ENCODE results near the gene OCA2.
A peak's percentile ranks its signal among the peaks of the same experiment; 100 is the strongest.
"Not testable (repeated sequence)": the region's sequence is repeated elsewhere in the genome, so short reads cannot be mapped to it uniquely, and the experiment has no call there.

OCA2 gene
- 0 to 0.19 (median 0) reads per million in 3 donors for total RNA-seq

GRCh38 chr15:28098766-28099554 lies at the start of gene OCA2:
Gene OCA2, minus strand, starts transcription at chr15:28099315. Its CDS starts 17,441 bp downstream, at chr15:28081874.
- no peaks in the 10 kb centered on the region for H3K36me3 ChIP-seq (ENCODE audit: control insufficient read depth, insufficient read depth, low read length)
- peaks cover 34% of the 10 kb centered on the region for H3K27me3 ChIP-seq (replicated peaks; ENCODE audit: control insufficient read depth, insufficient read depth, low read length, poor library complexity, severe bottlenecking)
- no peaks in the 10 kb centered on the region for H3K9me3 ChIP-seq (ENCODE audit: control insufficient read depth, low read length)
- peak; percentile 31 to 62 (median 32) for DNase-seq
- no peak within 1 kb of the TSS for H3K4me3 ChIP-seq (ENCODE audit: insufficient read depth, low read depth, low read length, poor library complexity, severe bottlenecking)
- no peak within 1 kb of the TSS for H3K27ac ChIP-seq (ENCODE audit: insufficient read depth, low read length, poor library complexity, severe bottlenecking)
- H3K4me1 ChIP-seq (ENCODE audit: control insufficient read depth, insufficient read depth, low read length, poor library complexity, severe bottlenecking), result peaks cover 42% of the 10 kb centered on the region

DNA sequence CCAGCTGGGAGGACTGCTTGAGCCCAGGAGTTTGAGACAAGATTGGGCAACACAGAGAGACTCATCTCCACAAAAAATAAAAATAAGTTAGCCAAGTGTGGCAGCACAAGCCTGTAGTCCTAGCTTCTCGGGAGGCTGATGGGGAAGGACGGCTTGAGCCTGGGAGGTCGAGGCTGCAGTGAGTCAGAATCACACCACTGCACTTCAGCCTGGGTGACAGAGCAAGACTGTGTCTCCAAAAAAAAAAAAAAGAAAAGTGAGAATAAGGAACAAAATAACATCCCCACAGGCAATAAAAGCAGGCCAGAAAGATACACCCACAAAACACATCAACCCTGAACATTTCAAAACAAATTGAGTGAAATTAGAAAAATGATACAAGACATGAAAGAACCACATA lies 48.7 kb upstream of the OCA2 start:
- Histone ChIP-seq H3K36me3 (ENCODE audit: control insufficient read depth, insufficient read depth, low read length) (peaks cover 16% of the 10 kb centered on the region), H3K4me3 (ENCODE audit: insufficient read depth, low read depth, low read length, poor library complexity, severe bottlenecking) (no peak overlapping the region), H3K9me3 (ENCODE audit: control insufficient read depth, low read length) (no peaks in the 10 kb centered on the region), H3K27me3 (replicated peaks; ENCODE audit: control insufficient read depth, insufficient read depth, low read length, poor library complexity, severe bottlenecking) (no peaks in the 10 kb centered on the region), H3K27ac (ENCODE audit: insufficient read depth, low read length, poor library complexity, severe bottlenecking) (no peak overlapping the region), H3K4me1 (ENCODE audit: control insufficient read depth, insufficient read depth, low read length, poor library complexity, severe bottlenecking) (no peaks in the 10 kb centered on the region)
- DNase-seq, result no peak

DNA sequence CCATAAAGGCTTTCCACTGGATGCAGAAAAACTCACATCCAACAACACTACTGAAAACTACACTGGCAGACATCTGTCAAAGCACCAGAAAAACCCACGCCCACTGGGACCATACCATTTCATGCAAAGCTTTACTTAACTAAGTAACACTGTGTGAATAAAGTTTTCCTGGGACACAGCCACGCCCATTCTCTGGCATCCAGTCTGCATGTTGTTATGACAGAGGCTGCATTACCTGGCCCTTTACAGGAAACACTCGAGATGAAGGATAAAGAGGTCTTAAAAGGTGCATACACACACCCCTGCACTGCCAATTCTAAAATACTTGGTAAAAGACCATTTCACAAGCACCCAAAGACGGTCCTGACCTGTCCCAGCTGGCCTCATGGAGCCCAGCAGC lies 46.3 kb upstream of the OCA2 start:
- DNase-seq; H3K4me3 ChIP-seq (ENCODE audit: insufficient read depth, low read depth, low read length, poor library complexity, severe bottlenecking); H3K27me3 ChIP-seq (replicated peaks; ENCODE audit: control insufficient read depth, insufficient read depth, low read length, poor library complexity, severe bottlenecking); H3K4me1 ChIP-seq (ENCODE audit: control insufficient read depth, insufficient read depth, low read length, poor library complexity, severe bottlenecking); H3K27ac ChIP-seq (ENCODE audit: insufficient read depth, low read length, poor library complexity, severe bottlenecking); H3K9me3 ChIP-seq (ENCODE audit: control insufficient read depth, low read length): not testable (repeated sequence)
- H3K36me3 ChIP-seq (ENCODE audit: control insufficient read depth, insufficient read depth, low read length), result peaks cover 17% of the 10 kb centered on the region

- Histone ChIP-seq H3K9me3 (ENCODE audit: control insufficient read depth, low read length) (no peaks in the 10 kb centered on the region), H3K4me3 (ENCODE audit: insufficient read depth, low read depth, low read length, poor library complexity, severe bottlenecking) (no peak overlapping the region), H3K4me1 (ENCODE audit: control insufficient read depth, insufficient read depth, low read length, poor library complexity, severe bottlenecking) (peaks cover 6% of the 10 kb centered on the region), H3K36me3 (ENCODE audit: control insufficient read depth, insufficient read depth, low read length) (peaks cover 15% of the 10 kb centered on the region), H3K27me3 (replicated peaks; ENCODE audit: control insufficient read depth, insufficient read depth, low read length, poor library complexity, severe bottlenecking) (no peaks in the 10 kb centered on the region), H3K27ac (ENCODE audit: insufficient read depth, low read length, poor library complexity, severe bottlenecking) (no peak overlapping the region)
- no peak for DNase-seq
Observed at GRCh38 chr15:28140062-28140461, 40.9 kb upstream of the OCA2 start.

DNA sequence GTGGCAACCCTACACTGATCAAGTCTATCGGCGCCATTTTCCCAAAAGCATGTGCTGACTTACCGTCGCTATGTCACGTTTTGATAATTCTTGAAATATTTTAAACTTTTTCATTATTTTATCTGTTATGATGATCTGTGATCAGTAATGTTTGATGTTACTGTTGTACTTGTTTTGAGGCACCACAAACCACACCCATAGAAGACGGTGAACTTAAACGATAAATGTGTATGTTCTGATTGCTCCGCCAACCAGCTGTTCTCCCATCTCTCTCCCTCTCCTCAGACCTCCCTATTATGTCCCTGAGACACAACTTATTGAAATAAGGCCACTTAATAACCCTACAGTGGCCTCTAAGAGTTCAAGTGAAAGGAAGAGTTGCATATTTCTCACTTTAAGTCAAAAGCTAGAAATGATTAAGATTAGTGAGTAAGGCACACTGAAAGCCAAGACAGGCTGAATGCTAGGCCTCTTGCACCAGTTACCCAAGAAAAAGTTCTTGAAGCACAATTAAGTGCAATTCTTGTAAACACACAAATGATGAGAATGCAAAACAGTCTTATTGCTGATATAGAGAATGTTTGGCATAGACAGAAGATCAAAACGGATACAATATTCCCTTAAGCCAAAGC lies 38.4 kb upstream of the OCA2 start:
- DNase-seq; H3K27me3 ChIP-seq (replicated peaks; ENCODE audit: control insufficient read depth, insufficient read depth, low read length, poor library complexity, severe bottlenecking); H3K4me1 ChIP-seq (ENCODE audit: control insufficient read depth, insufficient read depth, low read length, poor library complexity, severe bottlenecking); H3K36me3 ChIP-seq (ENCODE audit: control insufficient read depth, insufficient read depth, low read length); H3K9me3 ChIP-seq (ENCODE audit: control insufficient read depth, low read length); H3K4me3 ChIP-seq (ENCODE audit: insufficient read depth, low read depth, low read length, poor library complexity, severe bottlenecking); H3K27ac ChIP-seq (ENCODE audit: insufficient read depth, low read length, poor library complexity, severe bottlenecking): not testable (repeated sequence)

DNA sequence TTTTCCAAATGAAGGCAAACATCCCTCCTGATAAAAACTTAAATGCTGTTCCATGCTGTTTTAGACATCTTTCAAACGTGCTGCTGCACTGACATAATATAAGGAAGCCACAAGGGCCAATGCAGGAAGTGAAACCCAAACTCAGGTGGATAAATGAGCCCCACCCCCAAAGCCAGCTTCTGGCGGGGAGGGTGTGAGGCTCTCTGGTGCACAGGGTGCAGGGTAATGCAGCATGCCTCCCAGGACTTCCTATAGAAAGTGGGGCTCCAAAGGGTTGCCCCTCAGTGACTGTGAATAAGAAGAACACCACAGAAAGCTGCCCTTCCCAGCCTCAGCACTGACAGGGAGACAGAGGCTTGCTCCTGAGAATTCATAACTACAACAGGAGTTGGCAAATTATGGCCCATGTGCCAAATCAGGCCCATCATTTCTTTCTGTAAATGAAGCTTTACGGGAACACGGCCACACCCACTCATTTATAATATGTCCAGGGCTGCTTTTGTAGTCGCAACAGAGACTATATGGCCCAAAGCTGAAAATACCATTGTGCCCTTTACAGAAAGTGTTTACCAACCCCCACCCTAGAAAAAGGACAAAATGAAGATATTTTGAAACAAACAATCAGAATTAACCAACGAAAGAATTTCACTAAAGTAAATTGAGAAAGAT lies 37.3 kb upstream of the OCA2 start:
- not testable (repeated sequence) for H3K36me3 ChIP-seq (ENCODE audit: control insufficient read depth, insufficient read depth, low read length); H3K9me3 ChIP-seq (ENCODE audit: control insufficient read depth, low read length); H3K4me1 ChIP-seq (ENCODE audit: control insufficient read depth, insufficient read depth, low read length, poor library complexity, severe bottlenecking); H3K27ac ChIP-seq (ENCODE audit: insufficient read depth, low read length, poor library complexity, severe bottlenecking); H3K27me3 ChIP-seq (replicated peaks; ENCODE audit: control insufficient read depth, insufficient read depth, low read length, poor library complexity, severe bottlenecking); H3K4me3 ChIP-seq (ENCODE audit: insufficient read depth, low read depth, low read length, poor library complexity, severe bottlenecking)
- peak in 1 of 3 donors; percentile 5 for DNase-seq

GRCh38 chr15:28133281-28133680 lies 34.2 kb upstream of the OCA2 start:
- DNase-seq, result no peak
- Histone ChIP-seq H3K36me3 (ENCODE audit: control insufficient read depth, insufficient read depth, low read length) (peaks cover 6% of the 10 kb centered on the region), H3K4me1 (ENCODE audit: control insufficient read depth, insufficient read depth, low read length, poor library complexity, severe bottlenecking) (peaks cover 6% of the 10 kb centered on the region), H3K27ac (ENCODE audit: insufficient read depth, low read length, poor library complexity, severe bottlenecking) (no peak overlapping the region), H3K4me3 (ENCODE audit: insufficient read depth, low read depth, low read length, poor library complexity, severe bottlenecking) (no peak overlapping the region), H3K27me3 (replicated peaks; ENCODE audit: control insufficient read depth, insufficient read depth, low read length, poor library complexity, severe bottlenecking) (no peaks in the 10 kb centered on the region), H3K9me3 (ENCODE audit: control insufficient read depth, low read length) (no peaks in the 10 kb centered on the region)

GRCh38 chr15:28132524-28133275 lies 33.6 kb upstream of the OCA2 start:
- Histone ChIP-seq H3K9me3 (ENCODE audit: control insufficient read depth, low read length) (no peaks in the 10 kb centered on the region), H3K36me3 (ENCODE audit: control insufficient read depth, insufficient read depth, low read length) (peaks cover 6% of the 10 kb centered on the region), H3K4me1 (ENCODE audit: control insufficient read depth, insufficient read depth, low read length, poor library complexity, severe bottlenecking) (peaks cover 4% of the 10 kb centered on the region), H3K27me3 (replicated peaks; ENCODE audit: control insufficient read depth, insufficient read depth, low read length, poor library complexity, severe bottlenecking) (no peaks in the 10 kb centered on the region), H3K4me3 (ENCODE audit: insufficient read depth, low read depth, low read length, poor library complexity, severe bottlenecking) (no peak overlapping the region), H3K27ac (ENCODE audit: insufficient read depth, low read length, poor library complexity, severe bottlenecking) (no peak overlapping the region)
- DNase-seq, result no peak

DNA sequence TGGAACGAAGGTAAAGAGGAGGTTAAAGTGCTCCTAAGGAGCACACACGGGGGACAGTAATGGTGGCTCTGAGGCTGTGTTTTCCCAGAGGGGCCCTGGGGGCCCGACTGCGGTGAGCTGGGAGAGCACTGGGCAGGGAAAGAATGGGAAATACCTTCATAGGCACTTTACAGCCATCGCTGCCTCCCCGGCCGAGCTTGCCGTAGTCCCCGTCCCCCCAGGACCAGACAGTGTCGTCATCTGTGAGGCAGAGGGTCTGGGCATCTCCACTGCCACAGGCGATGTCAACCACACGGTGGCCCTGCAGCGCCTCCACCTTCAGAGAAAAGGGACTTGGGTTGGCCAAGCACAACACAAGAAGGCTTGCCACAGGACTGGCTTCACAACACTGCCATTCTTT lies 32.8 kb upstream of the OCA2 start:
- Histone ChIP-seq H3K27ac (ENCODE audit: insufficient read depth, low read length, poor library complexity, severe bottlenecking) (no peak overlapping the region), H3K9me3 (ENCODE audit: control insufficient read depth, low read length) (no peaks in the 10 kb centered on the region), H3K4me1 (ENCODE audit: control insufficient read depth, insufficient read depth, low read length, poor library complexity, severe bottlenecking) (no peaks in the 10 kb centered on the region), H3K36me3 (ENCODE audit: control insufficient read depth, insufficient read depth, low read length) (peaks cover 6% of the 10 kb centered on the region), H3K4me3 (ENCODE audit: insufficient read depth, low read depth, low read length, poor library complexity, severe bottlenecking) (no peak overlapping the region), H3K27me3 (replicated peaks; ENCODE audit: control insufficient read depth, insufficient read depth, low read length, poor library complexity, severe bottlenecking) (no peaks in the 10 kb centered on the region)
- DNase-seq, result no peak
